Measurements from ENCODE around the gene VPS39. TPM values are rescaled to one million over a fixed set of nuclear protein-coding genes. Genes with fewer than 3 reads are reported as not detected.

Gene VPS39
- total RNA-seq, 1 donor from 2014 or later: 44.2 TPM

DNA sequence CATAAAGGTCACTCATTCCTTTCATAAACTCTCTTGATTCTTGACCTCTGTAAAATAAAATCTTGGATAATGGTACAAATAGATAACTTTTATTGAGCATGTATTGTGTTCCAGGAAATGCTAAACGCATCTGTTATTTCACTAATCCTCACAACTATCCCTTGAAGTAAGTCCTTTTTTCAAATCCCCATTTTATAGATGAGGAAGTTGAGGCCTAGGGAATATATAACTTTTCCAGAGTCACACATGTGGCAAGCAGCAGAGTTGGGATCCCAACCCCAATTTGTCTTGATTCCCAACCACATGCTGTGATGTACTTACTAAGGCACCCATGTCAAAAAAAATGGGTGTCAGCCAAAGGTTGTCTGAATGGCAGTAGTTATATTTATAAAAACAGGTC, 6.3 kb downstream of the VPS39 start:
- no peak for DNase-seq

DNA sequence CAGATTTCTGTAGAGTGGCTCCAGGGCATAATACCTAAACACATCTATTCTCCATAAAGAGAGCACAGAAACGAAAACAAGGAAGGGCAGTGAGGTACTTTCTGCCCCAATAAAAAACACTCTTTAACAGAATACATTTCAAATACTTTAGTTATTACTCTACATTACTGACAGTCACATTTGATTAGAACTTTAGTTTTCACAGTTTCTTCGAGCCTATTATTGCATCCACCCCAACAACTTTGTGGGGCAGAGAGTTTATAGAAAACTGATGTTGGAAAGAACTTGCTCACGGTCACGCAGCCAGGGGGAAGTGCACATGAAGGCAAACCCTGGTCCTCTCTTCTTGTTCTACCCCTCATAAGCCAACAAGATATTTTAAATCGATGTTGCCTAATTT, 9.0 kb downstream of the VPS39 start:
- no peak for DNase-seq

DNA sequence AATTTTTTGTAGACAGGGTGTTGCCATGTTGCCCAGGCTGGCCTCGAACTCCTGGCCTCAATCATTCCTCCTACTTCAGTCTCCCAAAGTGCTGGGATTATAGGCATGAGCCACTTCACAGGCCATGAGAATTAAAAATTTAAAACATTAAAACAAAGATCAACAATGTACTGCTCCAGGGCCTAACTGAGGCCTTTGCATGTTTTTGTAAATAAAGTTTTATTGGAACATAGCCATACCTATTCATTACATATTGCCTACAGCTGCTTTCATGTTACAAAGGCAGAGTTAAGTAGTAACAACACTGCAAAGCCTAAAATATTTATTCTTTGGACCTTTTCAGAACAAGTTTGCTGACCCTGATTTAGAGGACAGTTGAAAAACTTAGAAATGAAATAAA, 9.6 kb downstream of the VPS39 start:
- no peak for DNase-seq

DNA sequence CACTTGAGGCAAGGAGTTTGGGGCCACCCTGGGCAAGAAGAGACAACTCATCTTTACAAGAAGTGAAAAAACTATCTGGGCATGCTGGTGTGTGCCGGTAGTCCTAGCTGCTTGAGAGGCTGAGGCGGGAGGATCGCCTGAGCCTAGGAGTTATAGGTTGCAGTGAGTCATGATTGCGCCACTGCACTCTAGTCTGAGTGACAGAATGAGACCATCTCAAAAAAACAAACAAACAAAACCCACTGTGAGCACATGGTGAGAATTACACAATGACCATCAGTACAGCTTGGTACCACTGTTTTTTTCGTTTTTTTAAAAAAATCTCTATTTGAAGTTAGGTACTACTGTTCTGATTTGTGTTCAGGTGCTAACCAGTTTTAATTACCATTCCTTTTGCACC, 13.6 kb downstream of the VPS39 start:
- no peak for DNase-seq

DNA sequence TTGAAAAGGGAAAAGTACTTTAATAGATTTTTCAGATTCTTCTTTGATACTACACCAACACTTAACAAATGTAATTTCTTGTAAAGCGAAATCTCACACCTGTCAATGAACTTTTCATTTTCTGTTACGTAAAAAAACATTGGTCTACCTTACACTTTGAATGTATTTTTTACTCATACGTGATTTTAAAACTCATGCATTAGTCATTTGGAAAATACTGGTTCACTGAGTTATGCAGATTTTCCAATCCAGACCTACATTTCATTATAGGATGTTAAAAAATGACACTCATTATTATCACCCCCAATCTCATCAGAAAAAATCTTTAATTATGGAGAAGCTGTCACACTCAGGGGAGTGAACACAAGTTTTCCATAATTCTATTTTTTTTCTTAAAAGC, 14.7 kb downstream of the VPS39 start:
- no peak for DNase-seq

DNA sequence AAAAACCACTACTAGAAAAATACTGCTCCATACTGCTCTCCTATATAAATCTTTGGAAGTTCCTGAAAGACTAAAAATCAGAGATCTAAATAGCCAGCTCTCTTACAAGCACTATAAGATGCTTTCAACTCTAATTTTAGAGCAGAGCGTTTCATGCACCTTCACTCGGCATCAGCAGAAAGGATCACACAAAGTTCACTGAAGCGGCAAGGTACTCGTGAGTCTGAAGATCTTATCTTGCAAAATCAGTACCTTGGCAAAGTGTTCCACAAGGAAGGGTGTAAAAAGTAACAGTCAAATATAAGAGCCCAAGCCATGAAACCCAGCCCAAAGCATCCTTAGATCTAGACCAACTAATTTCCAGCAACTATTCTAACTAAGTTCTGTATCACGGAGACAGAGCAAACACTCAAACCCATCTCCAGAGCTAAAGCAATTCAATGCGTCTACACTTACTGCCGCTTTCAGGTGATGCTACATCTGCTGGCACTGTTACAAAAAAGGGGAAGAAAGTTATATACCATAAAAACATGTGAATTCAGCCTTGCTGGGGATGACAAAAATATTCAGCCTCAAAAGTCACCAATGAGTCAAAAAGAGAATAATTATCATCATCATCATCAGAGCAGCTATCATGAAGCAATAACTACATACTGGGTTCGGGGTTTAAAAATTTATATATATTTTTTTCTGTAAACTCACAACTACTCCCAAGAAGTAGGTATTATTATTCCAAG, 16.3 kb downstream of the VPS39 start:
- DNase-seq: no peak

DNA sequence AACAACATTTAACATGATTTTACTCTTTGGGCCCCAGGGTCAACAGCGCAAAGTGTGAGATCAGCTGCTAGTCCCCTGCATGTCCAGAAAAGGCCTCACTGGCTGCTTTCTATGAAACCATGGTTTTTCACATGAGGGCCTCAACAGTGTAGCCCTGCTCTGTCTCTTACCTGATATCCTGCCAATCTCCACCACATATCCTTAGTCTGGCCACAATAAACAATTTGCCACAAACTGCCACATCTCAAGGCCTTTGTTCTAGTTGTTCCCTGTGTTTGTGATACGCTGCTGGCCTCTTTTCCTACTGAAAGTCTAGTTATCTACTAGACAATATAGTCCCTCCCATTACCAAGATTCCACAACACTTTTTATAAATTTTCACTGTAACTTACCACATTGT, 17.7 kb downstream of the VPS39 start:
- no peak for DNase-seq

DNA sequence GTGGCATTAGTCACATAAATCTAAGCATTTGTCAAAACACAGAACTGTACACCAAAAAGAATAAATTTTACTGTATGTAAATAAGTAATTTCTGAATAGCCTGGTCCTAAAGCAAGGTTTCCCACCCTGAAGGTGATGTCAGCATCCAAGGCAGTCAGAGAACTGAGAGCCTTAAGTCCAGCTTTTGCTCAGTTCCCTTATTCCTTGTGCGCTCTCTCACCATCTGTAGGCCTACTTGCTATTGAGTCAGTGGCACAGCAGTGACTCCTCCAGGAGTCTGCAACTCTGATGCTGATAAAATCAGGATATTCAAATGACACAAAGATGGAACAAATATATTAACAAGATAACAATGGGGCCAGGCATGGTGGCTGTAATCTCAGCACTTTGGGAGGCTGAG, 22.3 kb downstream of the VPS39 start:
- no peak for DNase-seq

DNA sequence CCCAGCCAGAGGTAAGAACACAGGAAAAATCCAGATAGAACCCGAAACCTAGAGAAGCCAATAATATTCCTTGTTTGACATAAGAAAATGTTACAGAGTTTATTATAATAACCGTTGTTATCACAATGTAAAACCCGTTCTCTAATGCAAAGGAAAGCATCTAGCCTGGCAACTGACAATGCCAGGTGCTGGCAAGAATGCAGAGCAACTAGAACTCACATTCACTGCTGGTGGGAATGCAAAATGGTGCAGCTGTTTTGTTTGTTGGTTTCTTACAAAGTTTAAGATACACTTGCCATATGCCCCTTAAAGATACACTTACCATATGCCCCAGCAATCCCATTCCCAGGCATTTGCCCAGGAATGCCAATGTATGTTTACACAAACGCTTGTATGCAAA, 23.4 kb downstream of the VPS39 start:
- no peak for DNase-seq

DNA sequence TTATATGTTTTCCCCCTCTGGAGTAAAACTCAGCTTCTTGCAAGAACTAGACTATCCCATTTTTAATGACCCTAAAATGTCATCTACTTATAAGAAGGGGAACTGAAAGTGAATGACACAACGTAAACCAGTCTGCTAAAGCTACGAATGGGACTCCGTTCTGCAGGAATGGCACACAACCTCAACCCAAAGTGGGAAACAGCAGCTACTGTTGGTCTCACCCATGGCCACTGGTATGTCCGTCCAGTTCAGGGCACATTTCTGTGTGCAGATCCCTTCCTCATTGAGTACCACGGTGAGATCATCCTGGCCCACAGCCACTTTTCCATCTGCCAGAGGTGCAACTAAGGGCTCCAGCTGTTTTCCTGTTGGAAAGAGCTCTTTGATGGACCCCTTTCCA, 23.8 kb downstream of the VPS39 start:
- no peak for DNase-seq

DNA sequence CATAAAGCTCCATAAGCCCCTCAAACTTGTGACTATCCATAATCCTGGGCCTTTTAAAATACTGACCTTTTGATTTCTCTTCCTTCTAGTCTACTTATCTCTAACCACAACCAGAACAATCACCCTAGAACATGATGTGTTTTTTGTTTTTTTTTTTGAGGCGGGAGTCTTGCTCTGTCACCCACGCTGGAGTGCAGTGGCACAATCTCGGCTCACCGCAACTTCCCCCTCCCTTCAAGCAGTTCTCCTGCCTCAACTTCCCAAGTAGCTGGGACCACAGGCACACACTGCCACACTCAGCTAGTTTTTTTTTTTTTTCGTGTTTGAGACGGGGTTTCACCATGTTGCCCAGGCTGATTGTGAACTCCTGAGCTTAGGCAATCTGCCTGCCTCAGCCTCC, 25.1 kb downstream of the VPS39 start:
- DNase-seq: no peak

DNA sequence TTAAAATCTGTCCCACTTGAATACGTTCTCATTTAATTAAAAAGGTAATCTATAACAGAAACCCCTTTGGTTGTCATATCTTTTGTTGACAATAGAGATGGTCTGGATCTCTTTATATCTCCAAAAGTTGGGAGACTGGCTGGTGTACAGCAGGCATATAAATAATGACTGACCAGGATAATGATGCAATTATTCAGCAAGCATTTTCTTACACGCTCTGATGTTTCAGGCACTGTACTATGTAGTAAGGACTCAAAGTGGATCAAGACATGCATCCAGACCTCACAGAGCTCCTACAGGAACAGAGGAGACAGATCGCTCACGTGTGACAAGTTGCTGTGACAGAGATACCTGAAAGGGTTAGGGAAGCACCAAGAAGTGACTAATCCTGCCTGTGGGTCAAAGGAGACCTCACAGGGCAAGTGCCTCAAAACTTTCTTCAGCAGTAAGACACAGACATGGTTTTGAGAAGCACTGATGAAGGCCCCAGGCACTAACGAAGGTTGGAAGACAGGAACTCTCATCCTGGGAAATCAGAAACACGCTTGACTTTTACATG, 25.7 kb downstream of the VPS39 start:
- no peak for DNase-seq

DNA sequence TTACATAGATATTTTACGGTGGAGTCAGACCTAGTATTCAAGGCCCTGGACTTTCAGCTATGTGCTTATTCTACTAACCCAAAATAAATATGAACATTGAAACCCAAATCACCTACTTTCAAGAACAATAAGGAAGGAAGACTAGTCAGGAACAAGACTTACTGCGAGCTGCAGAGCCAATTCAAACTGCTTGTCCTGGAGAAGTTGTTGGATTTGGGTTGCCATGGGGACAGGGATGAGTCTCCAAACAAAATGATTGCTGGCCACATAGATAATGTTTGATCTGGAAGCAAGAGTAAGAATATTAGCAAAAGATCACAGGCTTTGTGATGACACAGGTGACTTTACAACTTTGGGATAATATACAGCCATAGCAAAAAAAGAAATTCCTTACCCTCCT, 30.0 kb downstream of the VPS39 start:
- DNase-seq: no peak

DNA sequence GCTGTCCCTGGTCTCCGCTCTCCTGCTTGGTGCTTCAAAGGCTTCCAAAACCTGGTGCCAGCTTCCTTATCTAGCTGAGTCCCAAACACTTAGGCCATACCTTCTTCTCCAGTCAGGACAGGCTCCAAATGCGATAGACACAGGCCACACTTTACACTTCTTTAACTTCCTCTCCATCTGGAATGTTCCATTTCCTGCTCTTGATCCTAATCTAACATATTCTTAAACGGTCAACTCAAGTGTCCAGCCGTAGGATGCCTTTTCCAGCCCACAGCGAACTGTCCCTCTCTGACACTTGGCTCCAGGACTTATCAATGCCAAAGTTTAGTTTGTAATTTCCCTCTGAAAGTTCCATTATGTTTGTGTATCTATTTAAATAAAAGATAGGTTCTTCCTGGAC, 32.4 kb downstream of the VPS39 start:
- DNase-seq: no peak

DNA sequence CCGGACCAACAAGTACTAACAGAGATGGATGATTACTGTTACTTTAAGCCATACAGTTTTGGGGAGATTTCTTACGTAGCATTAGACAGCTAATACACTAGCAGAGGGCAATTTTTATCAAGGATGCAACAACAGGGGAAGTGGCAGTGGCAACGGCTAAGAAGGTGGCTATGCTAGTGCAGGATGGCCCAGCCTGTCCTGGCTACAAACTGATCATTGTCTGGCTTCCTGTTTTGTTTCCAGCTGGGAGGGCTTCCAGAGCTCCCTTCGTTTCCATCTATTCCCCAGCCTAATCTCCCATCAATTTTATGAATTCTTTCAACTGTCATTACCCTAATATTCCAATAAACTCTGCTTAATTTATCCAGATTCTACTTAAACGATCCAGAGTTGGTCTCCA, 35.6 kb downstream of the VPS39 start:
- no peak for DNase-seq

DNA sequence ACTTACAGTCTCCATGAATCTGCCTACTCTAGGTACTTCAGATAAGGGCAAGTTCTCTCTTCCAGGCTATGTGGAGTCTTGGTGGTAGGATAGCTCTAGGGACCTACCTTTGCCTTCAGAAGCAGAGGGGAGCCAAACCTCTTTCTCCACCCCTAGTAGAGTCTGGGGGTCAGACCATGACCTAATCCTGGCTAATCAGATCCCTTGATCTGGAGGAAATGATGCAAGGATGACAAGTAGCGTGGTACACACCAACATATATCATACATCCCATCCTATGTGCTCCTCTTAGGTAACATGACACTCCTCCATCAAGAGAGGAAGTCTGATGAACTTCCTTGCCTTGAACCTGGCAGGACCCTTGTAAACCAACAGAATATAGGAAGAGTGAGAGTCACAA, 36.3 kb downstream of the VPS39 start:
- no peak for DNase-seq

DNA sequence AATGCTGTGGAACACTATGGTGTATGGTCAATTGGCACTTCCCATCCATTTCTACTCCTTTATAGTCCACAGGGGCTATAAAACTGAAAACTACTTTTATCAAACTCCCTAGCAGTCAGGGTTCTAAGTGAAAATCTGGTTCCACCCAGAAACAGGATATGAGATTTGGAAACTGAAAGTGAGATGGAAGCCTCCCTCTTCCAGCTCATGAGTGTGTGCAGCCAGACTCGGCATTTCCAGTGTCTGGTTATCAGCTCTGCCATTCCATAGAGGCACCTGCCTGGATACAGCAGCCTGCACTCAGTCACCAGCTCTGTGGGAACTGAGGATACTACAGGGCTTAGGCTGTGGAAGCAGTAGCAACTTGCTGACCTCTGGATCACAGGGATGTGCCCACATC, 37.0 kb downstream of the VPS39 start:
- no peak for DNase-seq

DNA sequence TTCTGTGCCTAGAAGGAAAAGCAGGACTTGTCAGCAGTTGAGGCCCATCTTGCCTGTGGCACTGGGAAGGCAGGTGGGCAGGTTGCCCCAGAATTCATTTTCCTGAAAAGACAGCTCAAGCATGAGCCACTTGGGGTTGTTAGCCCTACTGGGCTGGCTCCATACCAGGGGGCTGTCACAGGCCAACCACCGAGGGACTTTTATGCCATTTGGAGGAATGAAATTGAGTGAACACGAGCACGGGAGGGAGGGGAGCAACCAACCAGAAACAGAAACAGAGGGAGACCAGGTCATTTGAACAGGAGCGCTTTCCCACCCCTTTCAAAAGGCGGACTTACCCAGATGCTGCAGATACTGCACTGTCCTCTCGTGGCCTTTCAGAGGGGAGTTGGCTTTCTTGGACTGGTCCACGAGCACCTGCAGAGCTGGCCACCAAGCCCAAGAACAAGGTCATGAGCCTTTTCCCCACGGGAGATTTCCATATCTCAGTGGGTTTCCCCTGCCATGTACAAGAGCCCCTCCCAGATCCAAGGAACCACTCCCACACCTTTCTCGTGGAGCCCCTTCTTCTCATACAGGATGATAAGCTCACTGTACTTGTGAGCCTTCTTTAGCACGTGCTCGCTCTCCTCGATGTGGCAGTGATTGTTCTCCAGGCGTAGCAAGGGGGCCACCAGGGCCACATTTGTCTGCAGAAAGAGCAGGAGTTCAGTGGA, 41.7 kb downstream of the VPS39 start:
- no peak for DNase-seq

DNA sequence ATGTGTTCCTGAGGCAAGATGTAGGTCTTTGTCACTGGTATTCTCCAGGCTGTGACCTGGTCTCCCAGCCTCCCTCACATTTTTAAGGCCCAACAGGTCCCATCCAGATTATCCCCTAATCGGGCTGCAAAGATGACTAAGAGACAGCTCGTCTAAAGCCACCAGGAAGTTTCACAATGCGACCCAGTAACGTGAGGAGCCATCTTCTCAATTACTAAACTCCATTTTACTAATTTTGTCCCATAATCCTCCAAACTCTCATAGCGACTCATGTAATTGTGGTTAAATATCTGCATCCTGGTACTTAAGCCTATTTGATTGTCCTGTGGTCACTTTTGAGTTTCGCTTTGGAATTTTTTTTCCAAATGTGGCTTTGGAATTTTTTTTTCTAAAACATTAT, 43.0 kb downstream of the VPS39 start:
- DNase-seq: no peak

DNA sequence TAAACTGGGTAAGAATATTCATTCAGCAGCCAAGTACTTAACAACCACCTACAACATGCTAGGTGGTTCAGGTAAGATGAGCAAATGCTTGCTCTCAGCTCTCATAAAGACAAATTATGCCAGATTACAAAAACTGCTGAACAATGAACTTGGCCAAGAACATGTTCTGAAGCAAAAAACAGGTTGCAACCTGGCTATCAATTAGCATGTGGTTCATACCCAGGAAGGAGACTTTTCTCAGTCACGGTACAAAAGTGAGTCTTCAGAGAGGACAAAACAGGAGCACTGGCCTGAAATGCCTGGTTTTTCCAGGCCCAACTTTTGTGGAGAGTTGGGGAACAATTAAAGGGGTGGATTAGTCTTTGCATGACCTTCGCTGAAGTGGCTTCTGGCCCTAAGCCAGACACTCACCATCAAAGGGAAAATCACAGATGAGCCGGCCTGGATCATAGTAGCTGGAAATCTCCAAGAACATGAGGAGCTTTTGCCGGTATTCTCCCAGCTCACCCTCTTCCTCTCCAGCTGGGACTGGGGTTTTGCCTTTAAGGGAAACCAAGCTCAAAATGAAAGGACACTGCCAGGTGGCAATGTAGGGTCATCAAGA, 44.1 kb downstream of the VPS39 start:
- DNase-seq: no peak

DNA sequence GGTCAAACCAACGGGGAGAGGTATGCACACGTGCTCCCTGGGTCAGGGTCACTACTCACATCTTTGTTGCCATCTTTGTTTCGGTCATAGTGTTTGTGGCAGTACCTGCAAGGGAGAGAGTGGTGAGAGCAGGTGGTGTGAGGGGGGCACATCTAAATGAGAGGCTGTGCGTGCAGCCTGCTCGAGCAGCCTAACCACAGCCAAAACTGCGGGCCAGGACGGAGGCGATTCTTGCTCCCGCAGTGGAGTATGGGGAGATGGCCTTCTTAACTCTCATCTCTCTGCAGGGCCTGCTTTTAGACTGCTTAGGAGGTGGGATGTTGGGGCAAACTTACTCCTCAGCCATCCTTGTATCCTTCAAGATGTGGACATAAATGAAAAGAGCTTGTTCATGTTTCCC, 44.8 kb downstream of the VPS39 start:
- DNase-seq: no peak

DNA sequence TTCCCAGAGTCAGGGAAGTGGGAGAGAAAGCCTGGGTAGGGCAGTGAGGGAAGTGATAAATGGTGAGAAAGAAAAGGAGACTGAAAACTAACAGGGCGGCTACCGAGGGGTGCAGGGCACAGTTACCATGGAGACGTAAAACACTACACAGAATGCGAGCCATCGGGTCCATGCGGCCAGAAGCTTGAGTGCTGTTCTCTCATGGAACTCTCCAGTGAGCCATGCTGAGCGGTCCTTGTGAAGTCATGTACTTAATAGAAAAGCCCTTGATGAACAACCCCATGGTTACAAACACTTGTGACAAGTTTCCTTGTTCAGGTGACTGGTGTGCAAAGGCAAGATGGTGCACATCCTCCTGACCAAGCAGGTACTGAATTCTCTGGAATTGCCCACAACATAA, 48.0 kb downstream of the VPS39 start:
- DNase-seq: no peak

DNA sequence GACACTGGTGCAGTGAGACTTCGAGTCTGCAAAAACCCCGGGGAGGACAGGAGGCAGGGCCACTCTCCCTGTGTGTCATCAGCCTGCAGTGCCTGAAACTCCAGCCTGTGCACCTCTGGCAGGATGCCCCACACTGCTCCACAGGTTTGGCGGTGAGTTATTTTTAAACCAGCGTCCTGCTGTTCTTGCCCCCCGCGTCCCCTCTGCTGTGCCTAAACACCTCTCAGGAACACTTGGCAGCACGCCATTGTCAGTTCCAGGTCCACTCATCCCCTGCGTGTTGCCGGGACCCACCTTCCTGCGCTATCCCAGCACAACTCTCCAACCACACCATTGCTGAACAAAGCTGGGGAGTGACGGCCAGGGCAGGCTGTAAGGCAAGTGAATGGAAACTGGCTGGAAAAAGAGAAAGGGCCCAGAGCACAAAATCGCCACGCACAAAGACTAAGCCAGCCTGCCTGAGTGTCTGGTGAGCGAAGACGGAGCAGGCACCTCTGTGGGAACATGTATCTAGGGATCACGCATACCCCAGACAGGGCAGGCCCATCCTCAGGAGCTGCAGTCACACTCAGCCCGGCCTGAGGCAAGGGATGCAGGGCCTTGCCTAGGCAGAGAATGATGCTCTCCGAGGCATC, 48.6 kb downstream of the VPS39 start:
- DNase-seq: no peak

Measured in skin of body (tissue), 2 donors.